MG63 (cell line): ENCODE results near the gene UBE2G2. TPM values are rescaled to one million over a fixed set of nuclear protein-coding genes. Genes with fewer than 3 reads are reported as not detected.

ENCODE experiments used
- DNase-seq: peaks from one replicate; pipeline ENCODE4 v3.0.0-alpha.2; 2020
- H3K27me3 ChIP-seq: fragments of 250-450 bp; sonication (Bioruptor Pico); 2 replicates; pipeline ENCODE4 v1.5.1; 2020; ENCODE audit warnings: mild to moderate bottlenecking, moderate library complexity
- H3K36me3 ChIP-seq: fragments of 250-450 bp; sonication (Bioruptor Pico); 2 replicates; pipeline ENCODE4 v1.5.1; 2020; ENCODE audit warnings: mild to moderate bottlenecking, moderate library complexity
- H3K4me3 ChIP-seq: fragments of 250-450 bp; sonication (Bioruptor Pico); 2 replicates; pipeline ENCODE4 v1.5.1; 2020; ENCODE audit warnings: mild to moderate bottlenecking, moderate library complexity
- H3K9me3 ChIP-seq: fragments of 250-450 bp; sonication (Bioruptor Pico); 2 replicates; pipeline ENCODE4 v1.5.1; 2020; ENCODE audit warnings: mild to moderate bottlenecking, moderate library complexity
- total RNA-seq: library from RNA; depleted of rRNA; stranded (reverse); fragments of >200 nt; shearing (Covaris generic); gene quantifications from 2 replicates; pipeline ENCODE4 v1.2.3, GENCODE V29; 2014; ENCODE audit warnings: low replicate concordance

Gene UBE2G2
- total RNA-seq, 1 experiment from 2014 or later = 76.0 TPM

DNA sequence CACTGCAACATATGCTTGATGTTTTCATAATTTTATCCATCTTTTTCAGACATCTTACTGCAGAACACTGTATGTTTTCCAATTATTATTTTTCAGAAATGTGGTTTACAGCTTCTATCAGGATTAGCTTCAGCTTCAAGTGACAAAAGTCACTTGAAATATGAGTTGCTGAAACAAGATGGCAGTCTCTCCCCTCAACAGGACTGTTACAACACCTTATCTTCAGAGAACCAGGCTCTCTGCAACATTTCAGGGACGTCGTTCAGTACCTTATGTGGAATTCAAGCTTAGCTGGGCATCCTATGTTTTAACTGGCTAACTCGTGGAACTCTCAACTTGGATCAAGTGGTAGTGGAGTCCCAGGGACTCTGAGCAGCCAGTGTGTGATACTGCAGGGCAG lies 2.0 kb upstream of the UBE2G2 start:
- Histone ChIP-seq H3K27me3 (no peaks in the 10 kb centered on the region), H3K9me3 (no peaks in the 10 kb centered on the region), H3K4me3 (no peak overlapping the region), H3K36me3 (peaks cover 87% of the 10 kb centered on the region)
- DNase-seq = no peak

GRCh38 chr21:44802396-44803153 lies 955 bp upstream of the UBE2G2 start:
- H3K36me3 ChIP-seq = peaks cover 87% of the 10 kb centered on the region

GRCh38 chr21:44800971-44801467 lies 601 bp downstream of the UBE2G2 start:
- DNase-seq = no peak
- peaks cover 87% of the 10 kb centered on the region for H3K36me3 ChIP-seq
- H3K27me3 ChIP-seq = no peaks in the 10 kb centered on the region
- no peaks in the 10 kb centered on the region for H3K9me3 ChIP-seq
- peak overlapping the region; percentile 86 for H3K4me3 ChIP-seq

More at GRCh38 chr21:44802396-44803153, 955 bp upstream of the UBE2G2 start:
- Histone ChIP-seq H3K4me3 (peak overlapping the region; percentile 86), H3K9me3 (no peaks in the 10 kb centered on the region), H3K27me3 (no peaks in the 10 kb centered on the region)
- DNase-seq = peak; percentile 39

GRCh38 chr21:44800103-44800502 lies 1.5 kb downstream of the UBE2G2 start:
- Histone ChIP-seq H3K36me3 (peaks cover 82% of the 10 kb centered on the region), H3K27me3 (no peaks in the 10 kb centered on the region), H3K4me3 (peak overlapping the region; percentile 86), H3K9me3 (no peaks in the 10 kb centered on the region)
- DNase-seq = no peak

DNA sequence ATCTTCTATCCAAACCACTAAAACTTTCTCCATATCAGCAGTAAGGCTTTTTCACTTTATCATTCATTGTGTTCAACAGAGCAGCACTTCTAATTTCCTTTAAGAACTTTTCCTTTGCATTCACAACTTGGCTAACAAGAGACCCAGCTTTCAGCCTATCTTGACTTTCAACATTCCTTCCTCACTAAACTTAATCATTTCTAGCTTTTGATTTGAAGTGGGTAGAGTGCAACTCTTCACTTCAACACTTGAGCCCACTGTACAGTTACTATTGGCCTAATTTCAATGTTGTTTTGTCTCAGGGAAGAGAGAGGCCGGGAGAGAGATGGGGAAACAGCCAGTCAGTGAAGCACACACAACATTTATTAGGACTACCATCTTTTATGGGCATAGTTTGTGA lies 2.0 kb downstream of the UBE2G2 start:
- no peaks in the 10 kb centered on the region for H3K9me3 ChIP-seq
- H3K27me3 ChIP-seq = no peaks in the 10 kb centered on the region
- H3K4me3 ChIP-seq = peak overlapping the region; percentile 86
- no peak for DNase-seq
- H3K36me3 ChIP-seq = peaks cover 80% of the 10 kb centered on the region

- Histone ChIP-seq H3K9me3 (peaks cover 3% of the 10 kb centered on the region; the same call in 1 of the 2 replicates), H3K36me3 (peaks cover 77% of the 10 kb centered on the region), H3K4me3 (no peak overlapping the region), H3K27me3 (no peaks in the 10 kb centered on the region)
- no peak for DNase-seq
These were observed 3.8 kb downstream of the UBE2G2 start for GRCh38 chr21:44797775-44798174.

- Histone ChIP-seq H3K36me3 (peaks cover 88% of the 10 kb centered on the region), H3K9me3 (peaks cover 3% of the 10 kb centered on the region; the same call in 1 of the 2 replicates), H3K4me3 (no peak overlapping the region)
These were observed 6.3 kb downstream of the UBE2G2 start for GRCh38 chr21:44795342-44795741.

DNA sequence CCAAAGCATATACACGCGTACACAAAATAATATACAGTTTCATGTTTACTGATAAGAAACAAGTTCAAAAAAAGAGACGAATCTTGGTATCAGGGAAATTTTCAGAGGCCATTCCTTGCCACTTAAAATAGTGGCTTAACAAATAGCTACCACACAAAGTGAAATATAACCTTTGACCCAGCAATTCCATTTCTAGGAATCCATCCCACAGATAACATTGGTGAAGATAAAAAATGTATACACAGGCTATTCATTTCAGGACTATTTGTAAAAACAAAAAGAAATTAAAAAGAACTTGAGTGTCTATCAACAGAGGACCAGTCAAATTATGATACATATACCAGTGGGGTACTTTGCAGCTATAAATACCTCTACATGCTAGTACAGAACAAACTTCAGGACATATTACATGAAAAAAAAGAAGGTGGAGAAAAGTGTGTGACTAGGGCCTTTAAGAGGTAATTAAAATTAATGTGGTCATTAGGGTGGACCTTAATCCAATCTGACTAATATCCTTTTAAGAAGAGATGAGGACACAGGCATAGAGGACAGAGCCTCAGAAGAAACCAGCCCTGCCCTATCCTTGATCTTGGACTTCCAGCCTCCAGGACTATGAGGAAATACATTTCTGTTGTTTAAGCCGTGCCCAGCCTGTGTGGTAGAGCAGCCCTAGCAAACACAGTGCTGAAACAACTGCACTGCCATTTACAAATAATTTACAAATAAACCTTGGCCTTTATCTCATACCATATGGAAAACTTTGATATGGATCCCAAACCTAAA lies 7.8 kb downstream of the UBE2G2 start:
- Histone ChIP-seq H3K9me3 (peaks cover 3% of the 10 kb centered on the region; the same call in 1 of the 2 replicates), H3K36me3 (peaks cover 80% of the 10 kb centered on the region), H3K27me3 (no peaks in the 10 kb centered on the region), H3K4me3 (no peak overlapping the region)
- no peak for DNase-seq

More at GRCh38 chr21:44795342-44795741, 6.3 kb downstream of the UBE2G2 start:
- H3K27me3 ChIP-seq = no peaks in the 10 kb centered on the region
- DNase-seq = no peak

DNA sequence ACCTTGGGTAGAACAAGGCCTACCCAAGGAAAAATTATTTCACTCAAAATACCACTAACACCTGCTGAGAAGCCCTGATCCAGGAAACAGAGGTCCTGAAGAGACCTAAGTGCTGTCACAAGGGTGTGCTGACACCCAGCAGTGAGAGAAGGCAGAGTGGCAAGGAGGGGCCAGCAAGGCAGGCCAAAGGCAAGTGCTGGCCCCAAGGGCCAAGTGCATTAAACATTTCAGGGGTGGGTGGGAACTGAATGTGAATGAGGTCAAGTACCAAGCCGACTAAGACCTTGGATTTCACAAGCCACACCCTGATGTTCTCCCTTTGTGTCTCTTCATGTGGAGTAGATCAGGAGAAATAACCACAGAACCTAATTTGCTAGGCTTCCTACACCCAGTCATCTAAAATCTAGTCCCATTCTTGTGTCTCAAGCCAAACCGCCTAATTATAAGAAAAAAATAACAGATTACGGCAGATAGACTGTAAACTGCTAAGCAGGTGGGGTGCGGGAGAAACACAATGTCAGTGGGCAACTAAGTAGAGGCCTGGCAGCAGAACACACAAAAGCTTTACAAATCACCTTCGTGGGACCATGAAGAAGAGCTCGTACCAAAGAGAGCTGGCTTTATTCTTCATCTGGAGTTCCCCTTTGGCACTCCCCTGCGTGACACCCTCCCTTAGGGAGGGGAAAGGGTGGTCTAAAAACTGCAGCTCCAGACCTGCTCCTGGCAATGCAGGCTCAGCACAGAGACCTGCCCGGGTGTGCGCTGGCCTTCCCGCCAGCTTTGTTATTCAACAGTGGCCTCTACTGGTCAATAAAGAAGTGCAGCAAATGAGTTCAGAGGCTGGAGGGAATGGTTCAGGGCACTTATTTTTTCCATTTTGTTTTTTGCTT lies 8.7 kb downstream of the UBE2G2 start:
- DNase-seq = peak; percentile 27
- peaks cover 75% of the 10 kb centered on the region for H3K36me3 ChIP-seq
- H3K9me3 ChIP-seq = peaks cover 3% of the 10 kb centered on the region; the same call in 1 of the 2 replicates

GRCh38 chr21:44791993-44792392 lies 9.6 kb downstream of the UBE2G2 start:
- Histone ChIP-seq H3K36me3 (peaks cover 74% of the 10 kb centered on the region), H3K27me3 (no peaks in the 10 kb centered on the region), H3K4me3 (no peak overlapping the region), H3K9me3 (peaks cover 3% of the 10 kb centered on the region; the same call in 1 of the 2 replicates)
- DNase-seq = no peak

More for the DNA sequence above, 8.7 kb downstream of the UBE2G2 start:
- Histone ChIP-seq H3K4me3 (no peak overlapping the region), H3K27me3 (no peaks in the 10 kb centered on the region)

GRCh38 chr21:44791246-44791645 lies 10.4 kb downstream of the UBE2G2 start:
- H3K27me3 ChIP-seq = no peaks in the 10 kb centered on the region
- H3K4me3 ChIP-seq = no peak overlapping the region
- no peak for DNase-seq
- H3K36me3 ChIP-seq = peaks cover 73% of the 10 kb centered on the region
- peaks cover 3% of the 10 kb centered on the region; the same call in 1 of the 2 replicates for H3K9me3 ChIP-seq

DNA sequence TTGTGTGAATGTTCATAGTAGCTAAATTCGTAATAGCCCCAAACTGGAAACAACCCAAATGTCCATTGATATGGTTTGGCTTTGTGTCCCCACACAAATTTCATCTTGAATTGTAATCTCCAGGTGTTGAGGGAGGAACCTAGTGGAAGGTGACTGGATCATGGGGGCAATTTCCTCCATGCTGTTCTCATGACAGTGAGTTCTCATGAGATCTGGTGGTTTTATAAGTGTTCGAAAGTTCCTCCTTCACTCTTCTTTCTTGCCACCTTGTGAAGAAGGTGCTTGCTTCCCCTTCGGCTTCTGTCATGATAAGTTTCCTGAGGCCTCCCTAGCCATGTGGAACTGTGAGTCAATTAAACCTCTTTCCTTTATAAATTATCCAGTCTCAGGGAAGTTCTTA lies 11.3 kb downstream of the UBE2G2 start:
- no peak for DNase-seq
- Histone ChIP-seq H3K9me3 (peaks cover 3% of the 10 kb centered on the region; the same call in 1 of the 2 replicates), H3K36me3 (peaks cover 76% of the 10 kb centered on the region), H3K27me3 (no peaks in the 10 kb centered on the region), H3K4me3 (no peak overlapping the region)

- Histone ChIP-seq H3K9me3 (peaks cover 3% of the 10 kb centered on the region; the same call in 1 of the 2 replicates), H3K4me3 (no peak overlapping the region), H3K36me3 (peaks cover 81% of the 10 kb centered on the region), H3K27me3 (no peaks in the 10 kb centered on the region)
- no peak for DNase-seq
These were observed 11.7 kb downstream of the UBE2G2 start for GRCh38 chr21:44789880-44790279.

DNA sequence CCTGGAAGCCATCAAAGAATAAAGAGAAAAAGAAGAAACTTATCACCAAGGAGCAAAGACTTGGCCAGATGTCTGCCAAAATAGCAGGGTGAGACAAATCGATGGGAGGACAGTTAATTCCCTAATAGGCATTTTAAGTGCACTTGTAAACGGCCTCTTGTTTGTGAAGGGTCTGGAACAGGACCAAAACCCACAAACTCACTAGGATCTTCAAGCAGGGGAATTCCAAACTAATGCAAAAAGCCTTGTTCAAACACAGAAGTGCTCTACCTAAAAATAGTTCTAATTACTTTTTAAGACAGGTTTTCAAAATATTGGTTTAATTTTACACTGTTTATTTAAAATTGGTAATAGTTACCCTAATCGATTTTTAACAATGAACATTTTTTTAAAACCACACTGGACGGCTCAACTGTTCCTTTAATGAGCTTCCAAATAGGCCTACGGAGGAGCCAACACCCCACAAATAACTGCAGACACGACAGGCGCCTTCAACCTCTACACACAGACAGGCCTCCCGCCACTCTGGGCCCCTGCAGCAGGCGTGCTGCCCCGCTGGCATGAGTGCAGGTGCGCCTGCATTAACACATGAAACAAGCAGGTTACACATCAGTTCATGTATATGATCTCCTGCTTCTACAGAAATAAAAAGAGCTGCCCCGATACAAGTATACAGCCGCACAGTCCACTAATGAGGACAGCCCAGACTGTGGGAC lies 15.8 kb downstream of the UBE2G2 start:
- no peaks in the 10 kb centered on the region for H3K27me3 ChIP-seq
- no peak for DNase-seq
- no peak overlapping the region for H3K4me3 ChIP-seq
- H3K9me3 ChIP-seq = no peaks in the 10 kb centered on the region
- H3K36me3 ChIP-seq = peaks cover 73% of the 10 kb centered on the region

GRCh38 chr21:44784810-44785209 lies 16.8 kb downstream of the UBE2G2 start:
- Histone ChIP-seq H3K27me3 (no peaks in the 10 kb centered on the region), H3K9me3 (no peaks in the 10 kb centered on the region), H3K36me3 (peaks cover 69% of the 10 kb centered on the region), H3K4me3 (no peak overlapping the region)
- no peak for DNase-seq
